ENCODE results near the gene TUBB2A. TPM values are rescaled to one million over a fixed set of nuclear protein-coding genes. Genes with fewer than 3 reads are reported as not detected.
A peak's percentile ranks its signal among the peaks of the same experiment; 100 is the strongest.
"Not testable (repeated sequence)": the region's sequence is repeated elsewhere in the genome, so short reads cannot be mapped to it uniquely, and the experiment has no call there.

TUBB2A gene
- total RNA-seq, 6 experiments from 2014 or later: 32.8 to 136 (median 83.8) TPM

DNA sequence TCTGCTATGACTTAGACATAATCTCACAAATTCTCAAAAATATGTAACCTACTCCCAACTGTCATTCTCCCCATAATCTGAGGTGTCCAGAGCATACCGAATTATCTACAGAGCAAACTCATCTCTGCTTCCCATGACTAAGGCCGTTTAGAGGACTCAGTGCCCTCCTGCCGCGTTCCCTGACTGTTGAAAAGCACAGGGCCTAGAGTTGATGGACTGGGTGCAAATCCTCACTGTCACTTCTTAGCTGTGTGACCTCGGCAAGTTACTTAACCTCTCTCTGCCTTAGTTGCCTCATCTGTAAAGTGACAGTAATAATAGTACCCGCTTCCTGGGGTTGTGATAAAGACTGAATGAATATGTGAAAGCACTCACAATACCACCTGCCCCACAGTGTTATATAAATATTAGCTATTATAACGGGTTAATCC, 4.7 kb upstream of the TUBB2A start:
- intact Hi-C loops (cut with DNase I): no loop called here
- WGBS (ENCODE audit: insufficient coverage, low coverage, low lambda C conversion rate, missing lambda C conversion rate): 57% methylated on average over 7 of the region's 7 CpGs
- H3K27me3 ChIP-seq: no peaks in the 10 kb centered on the region
- no peak for DNase-seq
- no peaks in the 10 kb centered on the region for H3K9me3 ChIP-seq
- TF ChIP-seq POLR2A (IDR thresholded peaks at IDR 0.05) (no peak), CTCF (IDR thresholded peaks at IDR 0.05) (no peak)
- no peak overlapping the region for H3K27ac ChIP-seq
- no peaks in the 10 kb centered on the region for H3K36me3 ChIP-seq
- no peak for ATAC-seq
- H3K4me3 ChIP-seq: peak overlapping the region; percentile 56 to 59 (median 59)
- no peaks in the 10 kb centered on the region for H3K4me1 ChIP-seq

DNA sequence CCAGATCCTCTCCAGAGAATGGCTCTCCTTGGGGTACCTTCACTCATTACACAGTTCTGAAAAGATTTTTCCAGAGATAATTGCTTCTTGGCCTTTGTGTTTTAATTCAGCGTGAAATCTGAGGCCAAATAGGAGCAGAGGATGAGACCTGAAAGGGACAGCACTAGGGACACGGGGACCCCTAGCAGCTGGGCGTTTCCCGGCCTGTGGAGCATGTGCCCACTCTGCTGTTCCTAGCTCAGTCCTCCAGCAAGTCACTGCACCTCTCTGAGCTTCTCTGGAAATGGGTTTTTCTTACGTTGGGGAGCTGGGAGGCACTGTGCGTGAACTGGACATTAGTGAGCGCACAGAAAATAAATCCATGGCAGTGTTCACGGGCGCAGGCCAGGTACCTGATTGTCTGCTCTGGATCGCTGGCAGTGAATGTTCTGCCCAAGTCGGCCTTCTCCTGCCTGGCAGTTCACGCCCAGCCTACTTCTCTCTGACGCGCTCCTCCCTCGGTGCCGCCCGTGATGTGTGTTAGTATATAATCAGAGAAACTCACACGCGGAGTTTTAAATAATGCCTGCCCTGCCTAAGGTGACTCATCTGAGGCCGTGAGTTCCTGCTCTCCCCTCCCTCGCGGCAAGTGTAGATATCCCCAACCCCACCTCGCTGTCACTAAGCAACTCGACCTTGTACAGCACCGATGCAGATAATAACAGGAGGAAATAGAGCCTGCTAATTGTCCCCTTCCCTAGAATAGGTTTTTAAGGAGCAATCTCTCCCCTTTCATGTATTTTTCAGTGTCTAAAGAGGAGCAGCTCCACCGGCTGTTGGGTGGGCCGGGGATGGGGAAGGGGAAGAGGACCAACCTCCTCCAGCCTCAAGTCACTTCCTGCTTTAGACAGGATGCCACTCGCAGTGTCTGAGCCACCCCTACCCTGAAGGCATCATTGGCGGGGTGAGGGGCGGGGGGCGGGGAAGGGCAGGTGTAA, 2.7 kb upstream of the TUBB2A start:
- H3K4me1 ChIP-seq: peaks cover 0 to 6% (median 0%) of the 10 kb centered on the region in 4 donors
- H3K36me3 ChIP-seq: no peaks in the 10 kb centered on the region
- no peak overlapping the region for H3K27ac ChIP-seq
- no peak for TF ChIP-seq POLR2A (IDR thresholded peaks at IDR 0.05)
- no peak for ATAC-seq
- intact Hi-C loops (cut with DNase I): no loop called here
- no peaks in the 10 kb centered on the region for H3K27me3 ChIP-seq
- peak in 1 of 3 donors; percentile 29 for DNase-seq
- no peak overlapping the region for H3K4me3 ChIP-seq
- H3K9me3 ChIP-seq: no peaks in the 10 kb centered on the region
- WGBS (ENCODE audit: insufficient coverage, low coverage, low lambda C conversion rate, missing lambda C conversion rate): 56% methylated on average over 12 of the region's 31 CpGs

DNA sequence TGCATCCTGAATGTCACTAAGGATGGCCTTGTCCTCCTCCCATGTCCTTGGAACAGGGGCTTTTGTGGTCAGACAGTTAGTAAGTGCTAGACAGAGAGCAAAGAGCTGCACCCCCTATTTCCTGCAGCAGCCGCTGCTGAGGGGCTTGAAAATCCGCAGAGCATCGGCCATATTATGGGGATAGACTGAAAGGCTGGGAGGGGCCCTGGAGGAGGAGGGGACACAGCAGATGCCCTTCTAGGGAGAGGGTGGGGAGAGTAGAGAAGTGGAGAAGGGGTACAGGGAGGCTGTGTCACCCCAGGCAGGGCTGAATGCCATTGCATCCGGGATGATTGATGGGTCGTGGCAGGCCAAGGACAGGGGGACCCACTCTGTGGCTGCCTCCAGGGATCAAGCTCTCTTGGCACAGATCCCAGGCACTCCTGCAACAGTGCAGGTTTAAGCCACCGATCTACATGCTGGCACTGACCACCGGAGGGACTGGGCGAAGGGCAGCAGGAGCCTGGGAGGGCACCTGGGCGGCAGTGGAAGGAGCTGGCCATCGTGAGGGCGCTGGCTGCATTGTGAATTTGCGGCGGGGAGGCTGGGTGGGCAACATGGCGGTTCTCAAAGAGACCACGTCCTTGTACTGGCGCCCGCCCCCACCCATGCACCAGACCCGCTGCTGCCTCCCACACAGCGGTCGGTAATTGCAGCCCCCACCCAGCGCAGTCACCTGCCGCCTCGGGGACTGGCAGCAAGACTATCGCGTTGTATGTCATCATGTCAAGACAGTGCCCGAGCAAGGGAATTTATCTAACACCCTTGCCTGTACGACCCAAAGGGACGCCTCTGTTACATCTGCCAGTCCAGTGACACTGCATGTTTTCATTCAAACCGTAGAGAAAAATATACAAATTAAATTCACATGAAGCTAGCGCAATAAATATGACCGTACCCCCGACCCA, 887 bp downstream of the TUBB2A start:
- intact Hi-C loops (cut with DNase I); H3K9me3 ChIP-seq; H3K27me3 ChIP-seq; H3K4me1 ChIP-seq; H3K36me3 ChIP-seq: not testable (repeated sequence)
- DNase-seq (peak in 1 of 3 donors; percentile 37), ATAC-seq (peak; percentile 16 to 55 (median 26))
- WGBS (ENCODE audit: insufficient coverage, low coverage, low lambda C conversion rate, missing lambda C conversion rate): 14% methylated on average over 10 of the region's 32 CpGs
- Histone ChIP-seq H3K4me3 (peak overlapping the region; percentile 91 to 96 (median 93)), H3K27ac (peak overlapping the region; percentile 87 to 93 (median 89))

- Histone ChIP-seq H3K27ac (peak overlapping the region in 1 of 3 donors; percentile 26), H3K4me1 (peaks cover 0 to 13% (median 0%) of the 10 kb centered on the region in 4 donors)
- no CpG with 5 or more reads among the region's 6 CpGs for WGBS (ENCODE audit: insufficient coverage, low coverage, low lambda C conversion rate, missing lambda C conversion rate)
- H3K36me3 ChIP-seq; H3K27me3 ChIP-seq; H3K9me3 ChIP-seq; intact Hi-C loops (cut with DNase I); H3K4me3 ChIP-seq; DNase-seq: not testable (repeated sequence)
- ATAC-seq: peak; percentile 31 to 59 (median 38)
Observed at GRCh38 chr6:3155416-3155815, 1.9 kb downstream of the TUBB2A start.

GRCh38 chr6:3152689-3153088, 4.7 kb downstream of the TUBB2A start:
- intact Hi-C loops (cut with DNase I): no loop called here
- H3K36me3 ChIP-seq: peaks cover 0 to 24% (median 12%) of the 10 kb centered on the region in 4 donors
- peaks cover 0 to 13% (median 0%) of the 10 kb centered on the region in 4 donors for H3K4me1 ChIP-seq
- no peak for ATAC-seq
- TF ChIP-seq CTCF (IDR thresholded peaks at IDR 0.05) (no peak), POLR2A (IDR thresholded peaks at IDR 0.05) (no peak)
- no peaks in the 10 kb centered on the region for H3K9me3 ChIP-seq
- no peak overlapping the region for H3K4me3 ChIP-seq
- 78% methylated on average over 3 of the region's 3 CpGs for WGBS (ENCODE audit: insufficient coverage, low coverage, low lambda C conversion rate, missing lambda C conversion rate)
- no peak for DNase-seq
- no peak overlapping the region for H3K27ac ChIP-seq
- H3K27me3 ChIP-seq: no peaks in the 10 kb centered on the region
